ENCODE measurements around the gene ZC3H8. TPM values are rescaled to one million over a fixed set of nuclear protein-coding genes. Genes with fewer than 3 reads are reported as not detected.

The ZC3H8 gene
- total RNA-seq, 1 donor from 2014 or later: 7.5 TPM

DNA sequence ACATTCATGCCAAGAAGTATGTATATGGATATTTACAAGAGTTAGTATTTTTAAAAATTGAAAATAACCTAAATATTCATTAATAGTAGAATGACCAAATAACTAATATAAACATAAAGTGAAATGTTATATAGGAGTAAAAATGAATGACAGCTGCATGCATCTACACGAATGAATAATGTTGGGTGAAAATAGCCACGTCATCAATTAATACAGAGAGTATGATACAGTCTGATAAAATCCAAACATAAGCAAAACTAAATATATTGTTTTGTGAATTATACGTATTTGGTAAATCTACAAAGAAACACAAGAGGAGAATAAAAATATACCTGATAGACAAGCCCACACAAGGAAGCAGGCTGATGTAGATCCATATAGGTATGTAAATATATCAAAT lies 24.5 kb downstream of the ZC3H8 start:
- DNase-seq (ENCODE audit: low read depth): no peak
- no peak for TF ChIP-seq EZH2 (IDR thresholded peaks at IDR 0.05; ENCODE audit: insufficient read depth, low read length)
- TF ChIP-seq, protein P1, sequence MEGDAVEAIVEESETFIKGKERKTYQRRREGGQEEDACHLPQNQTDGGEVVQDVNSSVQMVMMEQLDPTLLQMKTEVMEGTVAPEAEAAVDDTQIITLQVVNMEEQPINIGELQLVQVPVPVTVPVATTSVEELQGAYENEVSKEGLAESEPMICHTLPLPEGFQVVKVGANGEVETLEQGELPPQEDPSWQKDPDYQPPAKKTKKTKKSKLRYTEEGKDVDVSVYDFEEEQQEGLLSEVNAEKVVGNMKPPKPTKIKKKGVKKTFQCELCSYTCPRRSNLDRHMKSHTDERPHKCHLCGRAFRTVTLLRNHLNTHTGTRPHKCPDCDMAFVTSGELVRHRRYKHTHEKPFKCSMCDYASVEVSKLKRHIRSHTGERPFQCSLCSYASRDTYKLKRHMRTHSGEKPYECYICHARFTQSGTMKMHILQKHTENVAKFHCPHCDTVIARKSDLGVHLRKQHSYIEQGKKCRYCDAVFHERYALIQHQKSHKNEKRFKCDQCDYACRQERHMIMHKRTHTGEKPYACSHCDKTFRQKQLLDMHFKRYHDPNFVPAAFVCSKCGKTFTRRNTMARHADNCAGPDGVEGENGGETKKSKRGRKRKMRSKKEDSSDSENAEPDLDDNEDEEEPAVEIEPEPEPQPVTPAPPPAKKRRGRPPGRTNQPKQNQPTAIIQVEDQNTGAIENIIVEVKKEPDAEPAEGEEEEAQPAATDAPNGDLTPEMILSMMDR (IDR thresholded peaks at IDR 0.05; ENCODE audit: insufficient read depth, low read depth, low read length): no peak
- Histone ChIP-seq H3K9ac (ENCODE audit: low read length) (no peak overlapping the region), H3K27ac (ENCODE audit: low read depth, low read length) (no peak overlapping the region), H2AFZ (ENCODE audit: low read depth, low read length) (no peak overlapping the region), H3K4me1 (ENCODE audit: insufficient read depth, low read length) (no peaks in the 10 kb centered on the region), H3K36me3 (ENCODE audit: insufficient read depth, low read length) (no peaks in the 10 kb centered on the region), H4K20me1 (ENCODE audit: insufficient read depth, low read length) (no peaks in the 10 kb centered on the region), H3K9me3 (ENCODE audit: insufficient read depth, low read depth, low read length) (no peaks in the 10 kb centered on the region), H3K4me3 (ENCODE audit: insufficient read depth, low read depth, low read length) (no peak overlapping the region), H3K27me3 (ENCODE audit: insufficient read depth, low read length) (no peaks in the 10 kb centered on the region), H3K4me2 (ENCODE audit: low read length) (no peak overlapping the region), H3K79me2 (ENCODE audit: insufficient read depth, low read length) (no peaks in the 10 kb centered on the region)
- FAIRE-seq: no peak
- H3K27me3 Mint-ChIP-seq (ENCODE audit: low read depth, unreplicated experiment): no peaks in the 10 kb centered on the region
- H3K4me3 Mint-ChIP-seq (ENCODE audit: unreplicated experiment): no peak overlapping the region
- H3K9me3 Mint-ChIP-seq (ENCODE audit: unreplicated experiment): no peaks in the 10 kb centered on the region
- no peaks in the 10 kb centered on the region for H3K4me1 Mint-ChIP-seq (ENCODE audit: low read depth, unreplicated experiment)
- peaks cover 1% of the 10 kb centered on the region for H3K36me3 Mint-ChIP-seq (ENCODE audit: low read depth, unreplicated experiment)
- H3K27ac Mint-ChIP-seq (ENCODE audit: unreplicated experiment): no peak overlapping the region

DNA sequence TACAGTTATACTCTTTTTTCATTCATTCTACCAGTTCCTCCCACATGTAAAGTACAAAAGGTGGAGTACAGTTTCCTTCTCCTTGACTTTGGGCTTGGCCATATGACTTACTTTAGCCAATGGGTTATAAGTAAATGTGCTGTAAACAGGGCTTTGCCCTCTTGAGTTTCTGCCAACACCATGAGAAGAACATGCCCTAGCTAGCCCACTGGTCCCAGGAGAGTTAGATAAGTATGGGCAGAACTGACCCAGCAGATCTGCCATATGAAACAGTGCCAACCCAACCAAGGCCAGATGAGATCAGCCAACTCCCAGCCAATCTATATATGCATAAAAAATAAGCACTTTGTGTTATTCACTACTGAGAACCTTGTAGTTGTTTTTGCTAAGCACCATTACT lies 25.5 kb downstream of the ZC3H8 start:
- H3K9me3 ChIP-seq (ENCODE audit: insufficient read depth, low read depth, low read length): no peaks in the 10 kb centered on the region
- no peak overlapping the region for H3K9ac ChIP-seq (ENCODE audit: low read length)
- no peak overlapping the region for H3K4me2 ChIP-seq (ENCODE audit: low read length)
- no peak overlapping the region for H3K4me3 ChIP-seq (ENCODE audit: insufficient read depth, low read depth, low read length)
- H3K27ac Mint-ChIP-seq (ENCODE audit: unreplicated experiment): no peak overlapping the region
- H3K27me3 Mint-ChIP-seq (ENCODE audit: low read depth, unreplicated experiment): no peaks in the 10 kb centered on the region
- H3K27me3 ChIP-seq (ENCODE audit: insufficient read depth, low read length): no peaks in the 10 kb centered on the region
- H3K9me3 Mint-ChIP-seq (ENCODE audit: unreplicated experiment): no peaks in the 10 kb centered on the region
- DNase-seq (ENCODE audit: low read depth): no peak
- H2AFZ ChIP-seq (ENCODE audit: low read depth, low read length): no peak overlapping the region
- H3K36me3 ChIP-seq (ENCODE audit: insufficient read depth, low read length): no peaks in the 10 kb centered on the region
- H3K4me1 ChIP-seq (ENCODE audit: insufficient read depth, low read length): no peaks in the 10 kb centered on the region
- peaks cover 1% of the 10 kb centered on the region for H3K36me3 Mint-ChIP-seq (ENCODE audit: low read depth, unreplicated experiment)
- no peaks in the 10 kb centered on the region for H3K79me2 ChIP-seq (ENCODE audit: insufficient read depth, low read length)
- no peak overlapping the region for H3K4me3 Mint-ChIP-seq (ENCODE audit: unreplicated experiment)
- no peak overlapping the region for H3K27ac ChIP-seq (ENCODE audit: low read depth, low read length)
- H4K20me1 ChIP-seq (ENCODE audit: insufficient read depth, low read length): no peaks in the 10 kb centered on the region
- FAIRE-seq: no peak
- TF ChIP-seq EZH2 (IDR thresholded peaks at IDR 0.05; ENCODE audit: insufficient read depth, low read length): no peak
- TF ChIP-seq, protein P1 (IDR thresholded peaks at IDR 0.05; ENCODE audit: insufficient read depth, low read depth, low read length): no peak
- no peaks in the 10 kb centered on the region for H3K4me1 Mint-ChIP-seq (ENCODE audit: low read depth, unreplicated experiment)

DNA sequence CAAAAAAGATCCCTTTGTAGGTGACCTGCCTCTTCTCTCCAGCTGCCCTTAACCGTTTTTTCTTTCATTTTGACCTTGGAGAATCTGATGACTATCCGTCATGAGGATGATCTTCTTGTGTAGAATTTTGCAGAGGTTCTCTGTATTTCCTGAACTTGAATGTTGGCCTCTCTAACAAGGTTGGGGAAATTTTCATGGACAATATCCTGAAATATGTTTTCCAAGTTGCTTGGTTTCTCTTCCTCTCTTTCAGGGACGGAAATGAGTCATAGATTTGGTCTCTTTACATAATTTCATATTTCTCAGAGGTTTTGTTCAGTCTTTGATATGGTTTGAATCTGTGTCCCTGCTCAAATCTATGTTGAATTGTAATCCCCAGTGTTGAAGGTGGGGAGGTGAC lies 34.0 kb downstream of the ZC3H8 start:
- Mint-ChIP-seq H3K27ac (ENCODE audit: unreplicated experiment) (no peak overlapping the region), H3K4me3 (ENCODE audit: unreplicated experiment) (no peak overlapping the region), H3K36me3 (ENCODE audit: low read depth, unreplicated experiment) (peaks cover 11% of the 10 kb centered on the region), H3K27me3 (ENCODE audit: low read depth, unreplicated experiment) (no peaks in the 10 kb centered on the region), H3K9me3 (ENCODE audit: unreplicated experiment) (peaks cover 13% of the 10 kb centered on the region), H3K4me1 (ENCODE audit: low read depth, unreplicated experiment) (no peaks in the 10 kb centered on the region)
- DNase-seq (ENCODE audit: low read depth) (no peak), FAIRE-seq (no peak)
- H2AFZ ChIP-seq (ENCODE audit: low read depth, low read length): no peak overlapping the region
- no peak overlapping the region for H3K4me3 ChIP-seq (ENCODE audit: insufficient read depth, low read depth, low read length)
- H3K27me3 ChIP-seq (ENCODE audit: insufficient read depth, low read length): no peaks in the 10 kb centered on the region
- no peaks in the 10 kb centered on the region for H3K79me2 ChIP-seq (ENCODE audit: insufficient read depth, low read length)
- H3K9me3 ChIP-seq (ENCODE audit: insufficient read depth, low read depth, low read length): peaks cover 3% of the 10 kb centered on the region
- no peak for TF ChIP-seq EZH2 (IDR thresholded peaks at IDR 0.05; ENCODE audit: insufficient read depth, low read length)
- TF ChIP-seq, protein P1 (IDR thresholded peaks at IDR 0.05; ENCODE audit: insufficient read depth, low read depth, low read length): no peak
- H3K36me3 ChIP-seq (ENCODE audit: insufficient read depth, low read length): no peaks in the 10 kb centered on the region
- H3K9ac ChIP-seq (ENCODE audit: low read length): no peak overlapping the region
- no peak overlapping the region for H3K4me2 ChIP-seq (ENCODE audit: low read length)
- H4K20me1 ChIP-seq (ENCODE audit: insufficient read depth, low read length): no peaks in the 10 kb centered on the region
- H3K4me1 ChIP-seq (ENCODE audit: insufficient read depth, low read length): no peaks in the 10 kb centered on the region
- H3K27ac ChIP-seq (ENCODE audit: low read depth, low read length): no peak overlapping the region

Data from astrocyte (in vitro differentiated cells and primary cell).